ENCODE measurements around the gene ERAL1.

The ERAL1 gene

GRCh38 chr17:28880572-28880945, 25.7 kb downstream of the ERAL1 start:
- no peak for DNase-seq

GRCh38 chr17:28881533-28882056, 26.8 kb downstream of the ERAL1 start:
- DNase-seq, result no peak

GRCh38 chr17:28882154-28882895, 27.5 kb downstream of the ERAL1 start:
- DNase-seq, result no peak

- DNase-seq, result no peak
These were observed 29.3 kb downstream of the ERAL1 start for GRCh38 chr17:28883967-28884702.

- no peak for DNase-seq
These were observed 30.5 kb downstream of the ERAL1 start for GRCh38 chr17:28885363-28885762.

GRCh38 chr17:28885951-28886350, 31.1 kb downstream of the ERAL1 start:
- DNase-seq, result no peak

- DNase-seq, result no peak
These were observed 33.2 kb downstream of the ERAL1 start for GRCh38 chr17:28887871-28888471.

- DNase-seq, result no peak
These were observed 34.0 kb downstream of the ERAL1 start for GRCh38 chr17:28888832-28889231.

- DNase-seq, result no peak
These were observed 35.2 kb downstream of the ERAL1 start for GRCh38 chr17:28889996-28890395.

GRCh38 chr17:28891201-28891600, 36.4 kb downstream of the ERAL1 start:
- no peak for DNase-seq

- no peak for DNase-seq
These were observed 37.2 kb downstream of the ERAL1 start for GRCh38 chr17:28892024-28892423.

- peak; percentile 24 for DNase-seq
These were observed 38.7 kb downstream of the ERAL1 start for GRCh38 chr17:28893248-28894183.

GRCh38 chr17:28895794-28896447, 41.1 kb downstream of the ERAL1 start:
- no peak for DNase-seq

- no peak for DNase-seq
These were observed 41.7 kb downstream of the ERAL1 start for GRCh38 chr17:28896491-28896883.

GRCh38 chr17:28896884-28897768, 42.3 kb downstream of the ERAL1 start, which contains the start of gene FLOT2:
TSS of gene FLOT2 (minus strand) at chr17:28897733. CDS start at chr17:28897574, 159 bp downstream.
- peak; percentile 78 for DNase-seq

- DNase-seq, result no peak
These were observed 43.1 kb downstream of the ERAL1 start for GRCh38 chr17:28897769-28898526.

- no peak for DNase-seq
These were observed 43.7 kb downstream of the ERAL1 start for GRCh38 chr17:28898527-28898955.

- DNase-seq, result no peak
These were observed 44.5 kb downstream of the ERAL1 start for GRCh38 chr17:28899212-28899815.

GRCh38 chr17:28900986-28901726, 46.3 kb downstream of the ERAL1 start:
- DNase-seq, result no peak

Measured in CD4-positive, alpha-beta T cell treated with Interleukin-6 for 4 hours (primary cell).